ENCODE measurements around the gene IVL.

- TF ChIP-seq CTCF (IDR thresholded peaks at IDR 0.05) (no peak), EZH2 (IDR thresholded peaks at IDR 0.05) (no peak)
Measured at GRCh38 chr1:152876827-152877226, 31.5 kb upstream of the IVL start.

Data from neural progenitor cell (in vitro differentiated cells).